Vagina (tissue), 2 donors: Measurements from ENCODE around the gene ADCY1.

Experiments
- POLR2AphosphoS5 ChIP-seq, 2 donors: sonication (generic); formaldehyde crosslinking; IDR thresholded peaks; one replicate each; pipeline ENCODE4 v1.9.0; 2017; ENCODE audit warnings: antibody characterized with exemption in 2 of 2, mild to moderate bottlenecking in 2 of 2, low read depth in 1 of 2; ENCODE audit not compliant: insufficient read depth in 1 of 2
- TF ChIP-seq, protein P1 (sequence below), 3 experiments: fragments of 450-650 bp in 2 of 3; fragments of 200-600 bp in 1 of 3; sonication (generic) in 1 of 3; IDR thresholded peaks; one replicate each; pipeline ENCODE4 v1.5.1; 2017 to 2019; ENCODE audit warnings: antibody characterized with exemption in 3 of 3, mild to moderate bottlenecking in 2 of 3, moderate library complexity in 2 of 3

DNA sequence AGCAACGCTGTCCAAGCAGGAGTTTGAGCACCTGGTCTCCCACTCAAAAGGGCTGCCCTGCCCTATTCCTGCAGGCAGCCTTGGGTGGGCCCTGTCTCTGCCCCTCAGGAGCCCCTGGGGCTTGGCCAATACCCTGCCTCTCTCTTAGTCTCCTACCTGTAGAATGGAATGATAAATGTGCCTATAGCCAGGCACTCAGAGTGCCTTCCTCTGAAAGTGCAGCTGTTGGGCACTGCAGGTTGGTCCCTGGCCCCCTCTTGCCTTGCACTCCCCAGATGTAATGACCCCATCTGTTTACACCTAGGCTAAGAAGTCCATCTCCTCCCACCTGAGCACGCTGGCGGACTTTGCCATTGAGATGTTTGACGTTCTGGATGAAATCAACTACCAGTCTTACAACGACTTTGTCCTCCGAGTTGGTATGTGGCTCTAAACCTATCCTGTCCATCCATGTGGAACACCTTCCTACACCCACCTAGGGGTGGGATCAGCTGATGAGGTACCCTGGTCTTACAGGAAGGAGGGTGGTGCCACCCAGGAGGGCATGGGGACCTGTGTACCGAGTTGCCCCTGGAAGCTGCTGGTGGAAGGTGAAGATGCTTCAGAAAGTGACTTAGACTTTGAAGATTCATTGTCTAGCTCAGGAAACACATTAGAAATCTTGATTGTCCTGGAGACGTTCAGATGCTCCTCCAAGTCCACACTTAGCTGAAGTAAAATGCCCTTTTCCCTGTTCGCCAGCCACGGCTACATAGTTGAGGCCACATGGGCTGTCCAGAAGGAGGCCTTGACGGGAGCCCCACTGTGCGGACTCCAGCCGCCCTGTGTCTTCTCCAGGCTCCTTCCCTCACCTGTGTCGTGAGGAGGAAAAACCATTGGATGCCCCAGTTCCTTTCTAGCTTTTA, 134.1 kb downstream of the ADCY1 start:
- TF ChIP-seq, protein P1, sequence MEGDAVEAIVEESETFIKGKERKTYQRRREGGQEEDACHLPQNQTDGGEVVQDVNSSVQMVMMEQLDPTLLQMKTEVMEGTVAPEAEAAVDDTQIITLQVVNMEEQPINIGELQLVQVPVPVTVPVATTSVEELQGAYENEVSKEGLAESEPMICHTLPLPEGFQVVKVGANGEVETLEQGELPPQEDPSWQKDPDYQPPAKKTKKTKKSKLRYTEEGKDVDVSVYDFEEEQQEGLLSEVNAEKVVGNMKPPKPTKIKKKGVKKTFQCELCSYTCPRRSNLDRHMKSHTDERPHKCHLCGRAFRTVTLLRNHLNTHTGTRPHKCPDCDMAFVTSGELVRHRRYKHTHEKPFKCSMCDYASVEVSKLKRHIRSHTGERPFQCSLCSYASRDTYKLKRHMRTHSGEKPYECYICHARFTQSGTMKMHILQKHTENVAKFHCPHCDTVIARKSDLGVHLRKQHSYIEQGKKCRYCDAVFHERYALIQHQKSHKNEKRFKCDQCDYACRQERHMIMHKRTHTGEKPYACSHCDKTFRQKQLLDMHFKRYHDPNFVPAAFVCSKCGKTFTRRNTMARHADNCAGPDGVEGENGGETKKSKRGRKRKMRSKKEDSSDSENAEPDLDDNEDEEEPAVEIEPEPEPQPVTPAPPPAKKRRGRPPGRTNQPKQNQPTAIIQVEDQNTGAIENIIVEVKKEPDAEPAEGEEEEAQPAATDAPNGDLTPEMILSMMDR (IDR thresholded peaks at IDR 0.05) = no peak
- TF ChIP-seq POLR2AphosphoS5 (IDR thresholded peaks at IDR 0.05; ENCODE audit: insufficient read depth in 1 of 2, low read depth in 1 of 2) = no peak
